NCI-H82 treated with DMSO at 0.1 percent for 48 hours (cell line): ENCODE data around the gene RUNX1.

Experiments
- DNase-seq: peaks from one replicate; lab custom pipeline; 2025; ENCODE audit not compliant: unreplicated experiment; lab: John Stamatoyannopoulos, UW

RUNX1 gene

DNA sequence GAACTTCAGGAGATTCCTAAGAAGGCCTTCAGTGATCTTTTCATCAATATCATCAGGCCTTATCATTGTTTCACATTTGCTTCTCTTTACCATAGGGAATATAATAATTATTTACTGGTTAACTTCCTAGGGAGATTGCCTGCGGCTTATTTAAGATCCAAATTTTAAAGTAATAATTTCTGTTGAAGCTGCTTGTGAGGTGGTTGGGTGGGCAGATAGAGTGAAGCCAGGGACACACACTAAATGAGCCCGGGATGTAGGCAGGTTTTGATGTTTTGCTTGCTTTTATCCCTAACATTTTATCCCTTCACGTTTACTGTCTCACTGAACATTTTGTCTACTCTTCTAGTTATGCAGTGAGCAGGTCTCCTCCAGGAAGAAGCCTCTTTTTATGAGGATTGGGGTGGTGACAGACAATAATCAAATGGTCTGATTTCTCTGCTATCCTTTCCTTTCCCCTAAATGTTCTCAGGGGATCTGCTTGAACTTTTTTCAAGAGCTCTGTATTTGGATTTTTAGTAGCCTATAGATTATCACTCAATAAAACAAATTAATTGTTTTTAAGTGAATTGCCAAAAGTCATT, 164.7 kb downstream of the RUNX1 start:
- DNase-seq, result no peak

- no peak for DNase-seq
Measured at GRCh38 chr21:34883491-34884271, 165.4 kb downstream of the RUNX1 start.

DNA sequence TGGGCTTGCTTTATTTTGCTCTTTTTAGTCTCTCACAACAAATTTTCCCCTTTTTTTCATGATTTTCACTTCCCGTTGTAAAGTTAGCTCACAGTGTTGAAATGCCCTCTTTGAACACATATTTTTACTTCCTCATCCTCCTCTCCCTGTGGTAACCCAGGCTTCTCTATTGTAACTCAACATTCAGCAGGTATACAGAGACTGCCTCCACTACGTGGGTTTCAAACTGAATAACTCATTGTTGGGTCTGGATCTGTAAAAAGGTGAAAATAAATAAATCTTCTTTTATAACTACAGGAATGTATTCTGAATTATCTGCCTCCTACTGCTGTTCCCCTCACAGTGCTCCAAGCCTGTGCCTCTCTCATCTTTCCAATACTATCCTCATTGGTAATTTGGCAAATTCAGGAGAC, 166.4 kb downstream of the RUNX1 start:
- DNase-seq, result no peak

GRCh38 chr21:34881839-34882371, 167.2 kb downstream of the RUNX1 start:
- DNase-seq, result no peak

- DNase-seq, result no peak
Measured at GRCh38 chr21:34881421-34881820, 167.7 kb downstream of the RUNX1 start.

DNA sequence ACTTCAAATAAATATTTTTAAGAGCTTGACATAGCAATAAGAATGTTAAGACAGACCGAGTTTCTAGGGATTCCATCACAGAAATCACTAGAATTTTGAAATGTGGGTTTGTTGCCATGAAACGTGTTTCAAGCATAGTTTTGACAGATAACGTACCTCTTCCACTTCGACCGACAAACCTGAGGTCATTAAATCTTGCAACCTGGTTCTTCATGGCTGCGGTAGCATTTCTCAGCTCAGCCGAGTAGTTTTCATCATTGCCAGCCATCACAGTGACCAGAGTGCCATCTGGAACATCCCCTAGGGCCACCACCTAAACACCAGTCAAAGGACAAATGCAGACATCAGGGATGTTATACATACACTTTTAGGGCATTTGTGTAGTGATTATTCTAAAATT, 168.7 kb downstream of the RUNX1 start:
- no peak for DNase-seq

DNA sequence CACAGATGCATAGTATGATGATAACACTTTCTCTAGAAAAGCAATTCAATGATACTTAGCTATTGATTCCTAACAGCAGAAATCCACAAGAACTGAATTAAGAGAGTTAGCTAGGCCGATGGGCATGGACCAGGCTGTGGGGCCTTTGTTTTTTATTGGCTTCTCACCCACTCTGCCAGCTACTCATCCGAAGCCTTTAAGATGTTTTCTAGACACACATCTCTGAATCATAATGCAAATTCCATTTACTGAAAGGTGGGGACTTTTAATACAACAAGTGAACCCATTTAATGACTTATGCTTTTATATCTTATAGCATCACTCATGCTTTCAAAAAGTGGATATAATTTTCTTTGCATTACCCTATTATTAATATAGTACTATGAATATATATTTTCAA, 170.2 kb downstream of the RUNX1 start:
- DNase-seq, result no peak

GRCh38 chr21:34878501-34878900, 170.6 kb downstream of the RUNX1 start:
- DNase-seq, result no peak

- DNase-seq, result no peak
Measured at GRCh38 chr21:34877485-34878128, 171.5 kb downstream of the RUNX1 start.

DNA sequence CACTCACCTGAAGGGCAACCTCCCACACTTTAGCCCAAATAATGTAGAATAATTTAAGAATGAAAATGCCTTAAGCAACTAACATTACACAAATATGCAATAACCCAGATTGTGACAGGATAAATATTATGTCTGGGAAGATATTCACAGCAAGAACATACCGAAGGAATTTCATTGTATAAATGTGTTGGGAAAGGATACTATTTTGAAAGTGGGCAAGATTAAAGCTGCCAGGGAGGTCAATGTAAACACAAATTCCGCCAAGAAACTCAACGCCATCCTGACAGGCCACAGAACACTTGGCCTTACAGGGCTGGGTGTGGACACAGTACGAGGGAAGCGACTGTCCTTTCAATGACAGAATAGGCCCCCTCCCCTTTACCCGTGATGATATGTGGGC, 173.3 kb downstream of the RUNX1 start:
- no peak for DNase-seq

GRCh38 chr21:34874684-34875513, 174.2 kb downstream of the RUNX1 start:
- no peak for DNase-seq

- no peak for DNase-seq
Measured at GRCh38 chr21:34871026-34871908, 177.8 kb downstream of the RUNX1 start.

DNA sequence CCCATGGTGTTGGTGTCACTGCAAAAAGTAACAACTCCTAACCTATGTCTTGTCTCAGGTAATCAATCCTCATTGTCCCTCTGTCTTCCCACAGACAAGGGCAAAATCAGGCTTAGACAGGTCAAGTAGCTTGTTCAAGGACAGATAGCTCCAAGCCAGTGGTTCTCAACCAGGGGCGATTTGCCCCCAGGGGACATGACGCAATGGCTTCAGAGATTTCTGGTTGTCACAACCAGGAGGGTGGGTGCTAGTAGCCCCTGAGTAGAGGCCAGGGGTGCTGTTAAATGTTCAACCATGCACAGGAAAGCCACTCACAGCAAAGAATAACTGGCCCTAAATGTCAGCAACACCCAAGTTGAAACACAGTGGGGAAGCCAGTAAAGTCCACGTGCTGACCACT, 178.9 kb downstream of the RUNX1 start:
- no peak for DNase-seq

DNA sequence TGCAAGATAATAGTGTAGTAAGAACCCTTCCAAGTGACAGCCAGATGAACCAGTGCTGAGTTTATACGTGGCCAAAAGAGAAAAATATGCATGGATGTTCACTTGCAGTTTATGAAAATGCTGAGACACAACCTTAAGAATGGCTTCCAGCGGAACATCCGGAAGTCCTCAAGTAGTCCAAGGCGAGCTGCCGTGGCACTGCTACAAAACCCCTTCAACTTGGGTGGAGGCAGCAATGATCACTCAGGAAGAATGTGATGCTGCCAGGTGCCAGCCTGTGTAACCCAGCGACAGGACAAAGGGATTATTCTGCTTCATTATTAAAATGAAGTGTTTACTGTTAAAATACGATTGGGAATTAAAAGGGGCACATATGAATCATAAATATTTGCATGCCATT, 179.6 kb downstream of the RUNX1 start:
- DNase-seq, result no peak

DNA sequence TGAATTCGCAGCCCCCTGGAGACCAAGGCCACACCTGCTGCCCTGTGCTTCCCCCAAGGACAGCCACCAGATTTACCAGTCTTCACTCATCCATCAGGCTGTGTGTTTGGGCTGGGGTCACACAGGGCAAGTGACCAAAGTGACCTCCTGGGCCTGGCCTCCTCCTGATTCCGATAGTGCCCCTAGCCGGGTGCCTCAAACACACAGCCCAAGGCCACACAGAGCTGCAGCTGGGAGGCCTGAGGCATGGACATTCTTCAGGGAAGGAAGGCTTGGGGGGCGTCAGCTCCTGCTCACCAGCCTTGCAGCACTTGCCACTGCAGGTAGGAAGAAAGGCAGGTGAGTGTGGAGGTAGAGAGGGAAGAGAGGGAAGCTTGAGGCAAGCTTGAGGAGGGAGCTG, 181.3 kb downstream of the RUNX1 start:
- no peak for DNase-seq

GRCh38 chr21:34865400-34866241, 183.5 kb downstream of the RUNX1 start:
- no peak for DNase-seq

DNA sequence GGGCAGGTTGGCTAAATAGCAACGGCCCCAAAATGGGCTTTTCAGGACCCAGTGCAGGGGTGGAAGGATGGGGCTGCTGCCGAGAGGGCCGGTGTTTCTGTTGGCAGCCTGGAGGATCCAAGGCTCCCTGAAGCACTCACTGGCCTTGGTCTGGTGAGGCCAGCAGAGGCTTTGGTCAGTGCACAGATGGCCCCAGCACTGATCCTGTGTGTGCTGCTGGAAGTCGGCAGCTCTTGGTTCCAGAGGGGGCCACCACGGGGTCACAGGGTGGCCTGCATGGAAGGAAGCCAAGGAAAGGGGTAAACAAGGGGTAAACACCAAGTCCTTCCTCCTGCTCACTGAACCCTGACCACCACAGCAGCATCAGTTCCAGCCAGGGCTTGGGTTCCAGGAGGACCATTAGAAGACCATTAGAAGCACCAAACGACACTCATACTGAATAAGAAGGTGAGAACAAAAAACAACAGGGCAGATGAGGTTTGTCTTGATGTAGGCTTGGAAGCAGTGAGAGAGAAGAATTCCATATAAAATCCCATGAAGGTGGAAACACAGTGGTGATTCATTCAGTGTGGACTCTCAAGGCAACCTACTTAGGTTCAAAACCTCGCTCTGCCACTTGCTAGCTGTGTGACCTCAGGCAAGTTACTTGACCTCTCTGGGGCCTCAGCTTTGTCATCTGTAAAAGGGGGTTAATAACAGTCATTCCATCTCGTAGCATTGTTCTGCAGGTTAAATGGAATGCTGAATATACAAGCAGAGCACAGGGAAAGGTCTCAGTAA, 184.5 kb downstream of the RUNX1 start:
- no peak for DNase-seq

DNA sequence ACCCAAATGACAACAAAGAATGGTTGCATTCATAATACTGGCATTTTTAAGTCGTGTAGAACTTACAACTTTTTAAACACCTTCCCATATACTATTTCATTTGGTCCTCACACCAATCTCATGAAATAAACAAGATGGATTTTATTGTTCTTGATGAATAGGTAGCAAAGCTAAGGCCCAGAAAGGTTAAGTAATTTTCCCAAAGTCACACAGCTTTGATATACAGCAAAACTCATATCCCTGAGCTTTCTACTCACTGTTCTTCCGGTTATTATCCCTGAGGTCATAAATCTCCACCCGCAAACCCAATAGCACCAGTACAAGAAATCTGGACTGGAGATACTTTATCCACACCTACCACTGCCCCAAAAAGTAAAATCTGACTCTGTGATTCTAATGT, 186.2 kb downstream of the RUNX1 start:
- DNase-seq, result no peak

DNA sequence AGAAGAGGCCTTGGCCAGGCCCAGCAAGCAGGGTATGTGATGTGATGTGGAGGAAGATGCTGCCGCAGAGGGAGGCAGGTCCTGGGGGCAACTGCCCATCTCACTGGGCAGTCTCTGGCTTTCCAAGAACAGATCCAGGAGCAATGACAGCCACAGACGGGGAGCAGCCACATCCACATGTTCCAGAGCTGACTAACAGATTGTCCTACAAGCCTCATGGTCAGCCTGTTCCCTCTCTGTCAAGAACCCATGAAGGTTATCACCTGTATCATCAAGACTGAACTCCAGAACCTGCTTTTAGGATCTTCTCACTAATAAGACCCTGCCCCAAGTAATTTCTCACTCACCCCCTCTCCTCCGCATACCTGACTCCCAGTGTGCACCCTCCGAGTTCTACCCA, 187.8 kb downstream of the RUNX1 start:
- no peak for DNase-seq
